BLaER1 treated with 17β-estradiol and CSF1 and Interleukin-3, amounts not matched to agents 10 nM and 100 nM (cell line): ENCODE measurements around the gene MAGI1.

ENCODE experiments used
- H3K27ac ChIP-seq, 11 experiments: shearing (Covaris generic); formaldehyde crosslinking; 2 replicates each; pipeline ENCODE4 v1.8.1; 2022
- H3K27me3 ChIP-seq, 11 experiments: shearing (Covaris generic); formaldehyde crosslinking; 2 replicates each; pipeline ENCODE4 v1.8.1; 2022
- H3K36me3 ChIP-seq, 11 experiments: shearing (Covaris generic); formaldehyde crosslinking; 2 replicates each; pipeline ENCODE4 v1.8.1; 2022
- H3K4me1 ChIP-seq, 10 experiments: shearing (Covaris generic); formaldehyde crosslinking; 2 replicates each; pipeline ENCODE4 v1.8.1; 2022
- H3K4me2 ChIP-seq, 11 experiments: shearing (Covaris generic); formaldehyde crosslinking; 2 replicates each; pipeline ENCODE4 v1.8.1; 2022
- H3K4me3 ChIP-seq, 10 experiments: shearing (Covaris generic); formaldehyde crosslinking; 2 replicates each; pipeline ENCODE4 v1.8.1; 2022
- H3K9ac ChIP-seq, 11 experiments: shearing (Covaris generic); formaldehyde crosslinking; 2 replicates each; pipeline ENCODE4 v1.8.1; 2022
- H3K9me3 ChIP-seq, 11 experiments: shearing (Covaris generic); formaldehyde crosslinking; replicated peaks in 1 of 11; 2 replicates each; pipeline ENCODE4 v1.8.1; 2022
- H4K20me1 ChIP-seq, 11 experiments: shearing (Covaris generic); formaldehyde crosslinking; 2 replicates each; pipeline ENCODE4 v1.8.1; 2022
- Cebpa-rat ChIP-seq, 11 experiments: shearing (Covaris generic); IDR thresholded peaks; 2 replicates each; pipeline ENCODE4 v1.8.1; 2022

The MAGI1 gene

DNA sequence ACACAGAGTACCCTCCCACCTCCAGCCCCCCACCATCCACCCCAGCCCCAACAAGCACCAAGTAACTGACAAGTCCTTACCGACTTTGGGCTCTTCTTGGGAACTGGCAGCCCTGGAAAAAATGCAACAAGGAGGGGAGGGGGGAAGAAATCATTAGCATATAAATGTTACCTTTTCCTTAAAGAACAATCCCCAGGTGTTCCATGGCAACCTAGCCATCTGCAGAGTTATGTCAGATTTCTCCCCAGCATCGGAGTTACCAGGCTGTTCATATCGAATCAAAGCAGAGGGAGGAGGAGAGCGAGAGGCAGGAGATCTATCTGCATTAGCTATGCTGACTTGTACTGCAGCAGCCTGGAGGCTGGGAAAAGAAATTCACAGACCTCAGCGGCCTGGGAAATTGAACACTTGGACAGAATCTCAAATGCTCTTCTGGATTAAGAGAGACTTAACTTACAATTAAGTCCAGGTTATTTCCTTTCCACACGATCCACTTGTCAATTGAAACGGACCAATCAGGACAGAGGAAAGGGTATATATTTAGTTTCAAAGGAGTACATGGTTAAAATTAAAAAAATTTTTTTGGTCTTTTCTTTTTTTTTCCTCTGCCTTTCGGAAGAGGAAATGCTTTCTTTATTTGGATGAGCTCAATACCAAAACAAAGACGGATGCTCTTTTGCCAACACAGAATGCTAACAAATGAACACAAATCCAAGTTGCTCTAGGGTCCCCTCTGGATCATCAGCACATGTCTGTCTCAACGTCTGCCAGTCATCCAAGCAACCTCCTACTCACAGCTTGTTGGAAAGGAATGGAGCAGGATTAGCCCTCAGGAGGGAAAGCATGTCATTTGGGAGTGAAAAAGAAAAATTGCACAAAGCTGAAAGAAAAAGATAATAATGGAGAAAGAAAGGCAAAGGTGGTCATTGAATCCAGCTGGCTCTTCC lies 637.1 kb downstream of the MAGI1 start:
- H3K9ac ChIP-seq: no peak overlapping the region
- H3K27ac ChIP-seq: no peak overlapping the region
- no peaks in the 10 kb centered on the region for H4K20me1 ChIP-seq
- peaks cover 0 to 13% (median 8%) of the 10 kb centered on the region in 10 experiments; a peak in 12 of 20 replicates for H3K4me1 ChIP-seq
- H3K27me3 ChIP-seq: no peaks in the 10 kb centered on the region
- peaks cover 0 to 6% (median 0%) of the 10 kb centered on the region in 11 experiments; a peak in 2 of 22 replicates for H3K36me3 ChIP-seq
- no peak overlapping the region for H3K4me3 ChIP-seq
- no peaks in the 10 kb centered on the region for H3K9me3 ChIP-seq
- TF ChIP-seq Cebpa-rat (IDR thresholded peaks at IDR 0.05): no peak
- peak overlapping the region in 3 of 11 experiments; percentile 12 to 50 (median 20); a peak in 2 of 22 replicates for H3K4me2 ChIP-seq

DNA sequence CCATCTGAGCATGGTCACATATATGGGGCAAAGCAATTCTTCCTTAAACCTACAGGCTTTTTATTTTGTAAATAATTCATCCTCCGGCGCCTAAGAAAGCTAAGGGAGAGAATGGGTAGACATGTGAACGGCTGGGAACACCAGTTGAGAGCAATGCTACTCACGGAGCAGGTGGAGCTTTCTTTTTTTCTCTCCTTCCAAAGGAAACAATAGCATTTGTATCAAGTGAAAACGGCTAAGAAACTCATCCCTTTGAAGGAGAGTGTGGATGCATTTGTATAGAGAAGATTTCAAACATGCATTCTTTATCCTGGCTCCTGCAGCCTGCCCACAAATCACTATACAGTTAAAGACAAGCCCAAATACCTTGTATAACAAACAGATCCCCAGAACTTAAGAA lies 637.8 kb downstream of the MAGI1 start:
- TF ChIP-seq Cebpa-rat (IDR thresholded peaks at IDR 0.05): no peak
- H3K4me2 ChIP-seq: no peak overlapping the region

DNA sequence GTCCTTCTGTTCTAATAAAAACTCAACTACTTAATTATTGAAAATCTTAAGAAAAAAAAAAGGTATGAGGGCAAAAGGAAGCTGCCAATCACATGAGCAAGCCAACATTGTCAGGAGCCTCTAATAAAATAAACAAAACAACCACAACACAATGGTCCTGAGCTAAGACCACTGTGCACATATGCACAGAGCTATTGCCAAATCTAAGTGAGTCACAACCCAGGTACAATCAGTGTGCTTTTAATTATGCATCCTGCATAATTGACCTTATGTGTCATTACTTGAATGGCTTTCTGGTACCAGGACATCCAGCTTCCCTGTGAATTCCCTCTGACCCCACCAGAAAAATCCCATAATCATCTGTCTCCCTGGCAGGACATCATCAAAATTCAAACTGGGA lies 639.8 kb downstream of the MAGI1 start:
- Histone ChIP-seq H4K20me1 (no peaks in the 10 kb centered on the region), H3K4me3 (no peak overlapping the region), H3K27ac (no peak overlapping the region), H3K9ac (no peak overlapping the region), H3K9me3 (no peaks in the 10 kb centered on the region), H3K4me1 (peaks cover 0 to 10% (median 0%) of the 10 kb centered on the region in 10 experiments; a peak in 7 of 20 replicates), H3K27me3 (no peaks in the 10 kb centered on the region), H3K36me3 (peaks cover 0 to 19% (median 0%) of the 10 kb centered on the region in 11 experiments; a peak in 3 of 22 replicates), H3K4me2 (no peak overlapping the region)
- no peak for TF ChIP-seq Cebpa-rat (IDR thresholded peaks at IDR 0.05)

More for the DNA sequence above, 637.8 kb downstream of the MAGI1 start:
- Histone ChIP-seq H3K36me3 (peaks cover 0 to 11% (median 0%) of the 10 kb centered on the region in 11 experiments; a peak in 2 of 22 replicates), H3K4me1 (peaks cover 0 to 10% (median 6%) of the 10 kb centered on the region in 10 experiments; a peak in 11 of 20 replicates), H3K9ac (no peak overlapping the region), H3K27me3 (no peaks in the 10 kb centered on the region), H3K4me3 (no peak overlapping the region), H3K27ac (no peak overlapping the region), H3K9me3 (no peaks in the 10 kb centered on the region), H4K20me1 (no peaks in the 10 kb centered on the region)

DNA sequence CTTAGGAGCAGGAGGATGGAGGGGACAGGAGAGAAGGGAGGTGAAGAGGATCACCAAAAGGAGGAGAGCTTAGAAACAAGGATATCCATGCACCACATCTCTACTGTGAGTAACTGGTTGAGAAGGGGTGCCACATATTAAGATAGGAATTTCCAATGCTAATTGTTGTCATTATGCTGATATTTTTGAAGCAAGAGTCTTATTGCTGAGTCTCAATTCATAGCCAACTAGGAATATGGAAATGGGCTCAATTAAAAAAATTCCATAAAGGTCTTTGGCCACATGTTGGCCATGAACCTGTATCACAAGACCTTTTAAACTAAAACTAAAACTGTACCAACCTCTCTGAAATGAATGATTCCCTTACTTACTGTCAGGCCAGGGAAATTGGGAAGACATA lies 642.6 kb downstream of the MAGI1 start:
- Histone ChIP-seq H3K4me3 (no peak overlapping the region), H3K36me3 (peaks cover 0 to 28% (median 4%) of the 10 kb centered on the region in 11 experiments; a peak in 9 of 22 replicates), H3K9ac (no peak overlapping the region), H3K9me3 (no peaks in the 10 kb centered on the region), H3K4me1 (no peaks in the 10 kb centered on the region), H3K4me2 (no peak overlapping the region), H3K27me3 (no peaks in the 10 kb centered on the region), H3K27ac (no peak overlapping the region), H4K20me1 (no peaks in the 10 kb centered on the region)
- TF ChIP-seq Cebpa-rat (IDR thresholded peaks at IDR 0.05): no peak

DNA sequence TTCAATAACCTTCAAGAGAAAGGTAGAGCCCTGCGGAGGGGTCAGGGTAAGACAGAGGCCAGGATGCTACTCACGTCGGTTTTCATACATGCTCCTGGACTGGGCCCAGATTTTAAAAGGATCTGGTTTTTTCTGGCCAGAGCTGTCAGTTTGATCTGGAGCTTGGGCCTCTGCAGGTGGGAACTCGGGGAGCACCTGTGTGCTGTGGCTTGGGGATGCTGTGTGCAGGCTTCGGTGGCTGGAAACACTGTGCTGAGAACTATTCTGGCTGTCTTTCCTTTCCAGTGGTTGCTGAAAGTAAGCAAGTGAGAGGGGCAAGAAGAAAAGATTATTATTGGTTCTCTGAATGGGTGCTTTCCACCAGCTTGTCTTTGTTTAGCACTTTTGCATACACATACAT lies 647.6 kb downstream of the MAGI1 start:
- Histone ChIP-seq H3K9me3 (0 out of 22 replicates have a peak, but pooled peaks cover 0 to 6% (median 0%) of the 10 kb centered on the region in 11 experiments), H3K4me1 (peaks cover 0 to 9% (median 3%) of the 10 kb centered on the region in 10 experiments; a peak in 11 of 20 replicates), H3K36me3 (peaks cover 0 to 51% (median 21%) of the 10 kb centered on the region in 11 experiments; a peak in 13 of 22 replicates), H3K9ac (no peak overlapping the region), H3K27me3 (no peaks in the 10 kb centered on the region), H3K4me2 (no peak overlapping the region), H3K4me3 (no peak overlapping the region), H3K27ac (no peak overlapping the region), H4K20me1 (no peaks in the 10 kb centered on the region)
- TF ChIP-seq Cebpa-rat (IDR thresholded peaks at IDR 0.05): no peak

DNA sequence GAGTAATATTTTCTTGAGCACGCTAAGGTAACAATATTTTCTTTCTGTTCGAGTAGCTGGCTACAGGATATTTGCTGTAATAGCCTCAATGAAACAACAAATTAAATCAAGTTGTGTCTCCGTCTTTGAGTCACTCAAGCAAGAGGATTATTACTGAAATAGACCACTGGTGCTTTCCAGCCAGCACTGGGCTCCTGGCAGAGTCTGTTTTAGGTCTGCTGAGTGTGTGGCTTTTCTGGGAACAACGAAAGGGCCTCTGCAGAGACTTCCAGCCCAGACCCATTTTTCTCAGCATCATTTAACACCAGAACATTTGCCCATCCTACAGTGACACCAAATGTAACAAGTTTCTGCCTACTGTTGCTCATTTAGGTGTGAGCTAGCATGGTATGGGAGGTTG lies 652.9 kb downstream of the MAGI1 start:
- Histone ChIP-seq H3K4me2 (peak overlapping the region in 7 of 11 experiments; percentile 11 to 65 (median 47); a peak in 12 of 22 replicates), H3K36me3 (peaks cover 0 to 61% (median 38%) of the 10 kb centered on the region in 11 experiments; a peak in 16 of 22 replicates), H3K9me3 (peaks cover 0 to 28% (median 4%) of the 10 kb centered on the region in 11 experiments; a peak in 6 of 22 replicates), H3K27ac (no peak overlapping the region), H3K27me3 (no peaks in the 10 kb centered on the region), H3K9ac (no peak overlapping the region), H3K4me1 (peaks cover 0 to 38% (median 26%) of the 10 kb centered on the region in 10 experiments; a peak in 13 of 20 replicates), H4K20me1 (no peaks in the 10 kb centered on the region), H3K4me3 (no peak overlapping the region)
- TF ChIP-seq Cebpa-rat (IDR thresholded peaks at IDR 0.05): no peak

DNA sequence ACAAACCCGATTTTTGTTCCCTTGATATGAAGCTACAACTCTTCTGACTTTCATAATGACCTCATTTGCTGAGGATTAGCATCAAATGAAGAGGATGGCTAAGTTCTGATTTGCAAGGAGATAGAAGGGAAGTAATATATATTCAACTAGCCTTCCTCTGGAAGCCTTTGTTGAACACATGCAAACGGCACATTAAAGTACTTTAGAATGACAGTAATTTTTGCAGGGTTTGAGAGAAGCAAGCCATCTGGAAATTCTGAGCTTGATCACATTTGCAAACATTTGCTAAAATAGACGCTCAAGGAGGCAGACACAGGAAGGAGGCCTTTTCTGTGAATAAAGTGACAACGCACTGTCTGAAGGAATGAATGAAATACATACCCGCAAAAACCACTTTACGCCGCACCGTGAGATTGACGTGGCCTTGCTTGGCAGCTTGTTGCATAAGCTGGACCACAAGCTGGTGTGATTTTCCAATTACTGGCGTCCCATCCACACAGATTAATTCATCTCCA lies 657.2 kb downstream of the MAGI1 start:
- H3K4me3 ChIP-seq: no peak overlapping the region
- H4K20me1 ChIP-seq: no peaks in the 10 kb centered on the region
- H3K4me1 ChIP-seq: peaks cover 0 to 39% (median 26%) of the 10 kb centered on the region in 10 experiments; a peak in 13 of 20 replicates
- H3K9ac ChIP-seq: no peak overlapping the region
- H3K36me3 ChIP-seq: peaks cover 8 to 65% (median 41%) of the 10 kb centered on the region in 11 experiments; a peak in 18 of 22 replicates
- no peak overlapping the region for H3K4me2 ChIP-seq
- TF ChIP-seq Cebpa-rat (IDR thresholded peaks at IDR 0.05): no peak
- peaks cover 5 to 40% (median 18%) of the 10 kb centered on the region in 11 experiments; a peak in 16 of 22 replicates for H3K9me3 ChIP-seq
- H3K27me3 ChIP-seq: no peaks in the 10 kb centered on the region
- H3K27ac ChIP-seq: no peak overlapping the region

DNA sequence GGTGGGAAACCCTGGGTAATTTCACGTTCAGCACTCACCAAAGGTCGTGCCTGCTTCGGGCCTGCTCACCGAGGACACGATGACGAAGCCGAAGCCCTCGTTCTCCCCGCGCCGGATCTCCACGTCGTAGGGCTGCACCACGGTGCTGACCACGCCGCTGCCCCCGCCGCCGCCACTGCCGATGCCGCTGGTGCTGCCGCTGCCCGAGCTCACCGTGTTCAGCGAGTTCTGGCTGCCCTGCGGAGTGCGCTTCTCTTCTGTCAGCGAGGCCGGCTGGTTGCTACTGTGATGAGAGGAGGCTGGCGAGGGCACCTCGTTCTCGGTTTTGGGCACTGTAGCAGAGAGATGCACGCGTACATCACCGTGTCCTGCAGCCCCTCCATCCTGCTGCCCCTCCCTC lies 659.5 kb downstream of the MAGI1 start:
- Histone ChIP-seq H3K4me1 (peaks cover 0 to 19% (median 13%) of the 10 kb centered on the region in 10 experiments; a peak in 13 of 20 replicates), H3K27me3 (no peaks in the 10 kb centered on the region), H3K36me3 (peaks cover 8 to 82% (median 41%) of the 10 kb centered on the region in 11 experiments; a peak in 18 of 22 replicates), H3K4me3 (no peak overlapping the region), H3K9me3 (peaks cover 5 to 40% (median 18%) of the 10 kb centered on the region in 11 experiments; a peak in 16 of 22 replicates), H3K4me2 (no peak overlapping the region), H3K9ac (no peak overlapping the region), H3K27ac (no peak overlapping the region), H4K20me1 (no peaks in the 10 kb centered on the region)
- no peak for TF ChIP-seq Cebpa-rat (IDR thresholded peaks at IDR 0.05)

DNA sequence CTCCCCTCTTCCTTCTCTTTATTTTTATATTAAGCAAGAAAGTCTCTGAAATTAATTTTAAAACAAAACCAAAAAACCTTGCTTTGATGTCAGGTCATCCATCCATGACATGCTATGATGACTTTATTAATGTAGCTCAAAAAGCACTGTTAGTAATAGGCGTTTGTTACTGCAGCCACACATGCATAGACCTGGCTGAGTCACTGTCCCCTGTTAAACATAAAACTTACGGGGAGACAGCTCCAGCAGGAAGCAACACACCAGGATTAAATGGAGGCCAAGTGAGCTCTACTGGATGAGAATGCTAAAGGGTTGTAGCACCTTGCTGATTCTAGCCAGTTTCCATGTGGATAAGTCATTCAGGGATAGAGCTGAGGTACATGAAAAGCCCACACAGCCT lies 661.1 kb downstream of the MAGI1 start:
- Histone ChIP-seq H3K4me2 (no peak overlapping the region), H3K9me3 (peaks cover 7 to 46% (median 25%) of the 10 kb centered on the region in 11 experiments; a peak in 18 of 22 replicates), H4K20me1 (no peaks in the 10 kb centered on the region), H3K27ac (no peak overlapping the region), H3K4me1 (peaks cover 0 to 5% (median 0%) of the 10 kb centered on the region in 10 experiments; a peak in 1 of 20 replicates), H3K4me3 (no peak overlapping the region), H3K27me3 (no peaks in the 10 kb centered on the region), H3K36me3 (peaks cover 8 to 87% (median 46%) of the 10 kb centered on the region in 11 experiments; a peak in 18 of 22 replicates), H3K9ac (no peak overlapping the region)
- no peak for TF ChIP-seq Cebpa-rat (IDR thresholded peaks at IDR 0.05)
